Transverse colon (tissue), 4 donors: Measurements from ENCODE around the gene ING1.
"Not testable (repeated sequence)": the region's sequence is repeated elsewhere in the genome, so short reads cannot be mapped to it uniquely, and the experiment has no call there.

Experiments
- CTCF ChIP-seq, 5 experiments: fragments of 200-600 bp in 3 of 5; fragments of 450-650 bp in 2 of 5; sonication (generic) in 3 of 5; IDR thresholded peaks; 1 replicate in 2 of 5; 2 replicates in 3 of 5; pipeline ENCODE4 v1.5.1; 2016 to 2017; ENCODE audit warnings: antibody characterized with exemption in 5 of 5, inconsistent platforms in 3 of 5, mild to moderate bottlenecking in 2 of 5, moderate library complexity in 1 of 5
- POLR2AphosphoS5 ChIP-seq, 3 donors: sonication (generic); formaldehyde crosslinking; IDR thresholded peaks; one replicate each; pipeline ENCODE4 v1.6.1; 2016; ENCODE audit warnings: antibody characterized with exemption in 3 of 3

DNA sequence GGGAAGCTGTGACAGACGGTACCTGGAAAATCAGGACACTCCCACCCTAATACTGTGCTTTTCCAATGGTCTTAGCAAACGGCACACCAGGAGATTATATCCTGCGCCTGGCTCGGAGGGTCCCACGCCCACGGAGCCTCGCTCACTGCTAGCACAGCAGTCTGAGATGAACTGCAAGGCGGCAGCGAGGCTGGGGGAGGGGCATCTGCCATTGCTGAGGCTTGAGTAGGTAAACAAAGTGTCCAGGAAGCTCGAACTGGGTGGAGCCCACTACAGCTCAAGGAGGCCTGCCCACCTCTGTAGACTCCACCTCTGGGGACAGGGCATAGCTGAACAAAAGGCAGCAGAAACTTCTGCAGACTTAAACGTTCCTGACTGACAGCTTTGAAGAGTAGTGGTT, 43.7 kb upstream of the ING1 start:
- not testable (repeated sequence) for TF ChIP-seq POLR2AphosphoS5, CTCF (IDR thresholded peaks at IDR 0.05)
